GM06990 (cell line): ENCODE measurements around the gene ZGPAT.

Source experiments
- DNase-seq: peaks from one replicate; pipeline ENCODE4 v3.0.0-alpha.2; 2011; ENCODE audit not compliant: insufficient read length; ENCODE audit errors: extremely low read depth
- H3K27me3 ChIP-seq: replicated peaks from 2 replicates; pipeline ENCODE4 v1.6.0; 2011; ENCODE audit warnings: low read length; ENCODE audit not compliant: control insufficient read depth, insufficient read depth
- H3K36me3 ChIP-seq: 2 replicates; pipeline ENCODE4 v1.5.1; 2011; ENCODE audit warnings: low read length; ENCODE audit not compliant: control insufficient read depth, insufficient read depth
- H3K4me3 ChIP-seq: replicated peaks from 2 replicates; pipeline ENCODE4 v1.5.1; 2011; ENCODE audit warnings: low read depth, mild to moderate bottlenecking, control low read depth, low read length
- TF ChIP-seq, protein P1 (sequence below): IDR thresholded peaks from 2 replicates; pipeline ENCODE4 v1.5.1; 2011; ENCODE audit warnings: low read length, control low read depth, mild to moderate bottlenecking, inconsistent platforms; ENCODE audit not compliant: insufficient read depth, poor library complexity, severe bottlenecking

The ZGPAT gene

DNA sequence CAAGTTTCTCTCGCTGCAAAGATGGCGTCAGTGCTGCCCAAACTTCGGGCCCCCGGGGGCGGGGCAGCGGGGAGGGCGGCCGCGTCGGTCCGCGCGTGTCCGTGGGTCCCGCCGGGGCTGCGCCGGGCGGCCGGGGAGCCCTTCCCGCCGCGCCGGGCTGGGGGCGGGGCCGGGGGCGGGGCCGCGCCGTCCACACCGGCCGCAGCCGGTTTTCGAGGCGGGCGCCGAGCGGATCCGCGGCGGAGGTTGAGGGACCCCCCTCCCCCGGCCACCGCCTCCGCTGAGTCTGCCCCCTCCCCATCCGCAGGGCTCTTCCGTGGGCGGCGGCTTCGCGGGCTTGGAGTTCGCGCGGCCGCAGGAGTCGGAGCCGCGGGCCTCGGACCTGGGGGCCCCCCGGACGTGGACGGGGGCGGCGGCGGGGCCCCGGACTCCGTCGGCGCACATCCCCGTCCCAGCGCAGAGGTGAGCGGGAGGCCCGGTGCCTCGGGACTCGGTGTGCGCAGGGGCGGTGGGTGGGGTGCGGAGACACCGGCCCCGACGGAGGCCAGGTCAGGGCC lies 32.3 kb downstream of the ZGPAT start:
- peak; percentile 55 for DNase-seq
- peaks cover 10% of the 10 kb centered on the region for H3K36me3 ChIP-seq

DNA sequence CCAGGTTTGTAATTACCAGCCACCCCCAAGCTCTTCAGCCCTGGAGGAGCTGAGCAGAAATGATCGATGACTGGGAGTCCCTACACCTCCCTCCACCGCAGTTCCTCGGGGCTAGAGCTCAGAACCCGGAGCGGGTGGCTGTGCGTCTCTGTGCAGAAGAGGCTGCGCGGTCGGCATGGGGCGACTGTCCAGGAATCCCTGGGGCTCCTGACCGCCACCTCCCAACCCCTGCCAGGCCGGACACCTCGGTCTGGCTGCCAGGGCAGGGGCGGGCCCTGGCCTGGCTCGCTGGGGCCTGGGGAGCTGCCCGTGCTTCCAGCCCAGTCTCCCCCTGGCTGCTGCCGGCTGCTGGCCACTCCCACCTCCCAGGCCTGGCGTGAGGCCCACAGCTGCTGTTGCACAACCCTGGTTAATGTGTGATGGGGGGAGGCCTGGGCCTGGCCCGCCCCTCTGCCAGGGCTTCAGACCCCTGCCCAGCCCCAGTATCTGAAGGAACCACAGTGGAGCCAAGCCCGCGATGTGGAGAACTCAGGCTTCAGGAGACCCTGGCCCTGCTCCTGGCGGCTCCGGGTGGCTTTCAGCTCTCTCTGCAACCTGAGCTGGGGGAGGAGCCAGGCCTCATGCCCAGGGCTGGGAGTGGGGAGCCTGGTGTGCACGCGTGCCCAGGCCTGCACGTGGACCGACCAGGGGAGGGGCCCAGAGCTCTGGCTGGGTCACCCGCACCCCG lies 33.0 kb downstream of the ZGPAT start:
- Histone ChIP-seq H3K4me3 (peak overlapping the region; percentile 63), H3K36me3 (peaks cover 7% of the 10 kb centered on the region), H3K27me3 (no peaks in the 10 kb centered on the region)
- TF ChIP-seq, protein P1, sequence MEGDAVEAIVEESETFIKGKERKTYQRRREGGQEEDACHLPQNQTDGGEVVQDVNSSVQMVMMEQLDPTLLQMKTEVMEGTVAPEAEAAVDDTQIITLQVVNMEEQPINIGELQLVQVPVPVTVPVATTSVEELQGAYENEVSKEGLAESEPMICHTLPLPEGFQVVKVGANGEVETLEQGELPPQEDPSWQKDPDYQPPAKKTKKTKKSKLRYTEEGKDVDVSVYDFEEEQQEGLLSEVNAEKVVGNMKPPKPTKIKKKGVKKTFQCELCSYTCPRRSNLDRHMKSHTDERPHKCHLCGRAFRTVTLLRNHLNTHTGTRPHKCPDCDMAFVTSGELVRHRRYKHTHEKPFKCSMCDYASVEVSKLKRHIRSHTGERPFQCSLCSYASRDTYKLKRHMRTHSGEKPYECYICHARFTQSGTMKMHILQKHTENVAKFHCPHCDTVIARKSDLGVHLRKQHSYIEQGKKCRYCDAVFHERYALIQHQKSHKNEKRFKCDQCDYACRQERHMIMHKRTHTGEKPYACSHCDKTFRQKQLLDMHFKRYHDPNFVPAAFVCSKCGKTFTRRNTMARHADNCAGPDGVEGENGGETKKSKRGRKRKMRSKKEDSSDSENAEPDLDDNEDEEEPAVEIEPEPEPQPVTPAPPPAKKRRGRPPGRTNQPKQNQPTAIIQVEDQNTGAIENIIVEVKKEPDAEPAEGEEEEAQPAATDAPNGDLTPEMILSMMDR, result peak; percentile 8
- DNase-seq, result peak; percentile 63

More for the DNA sequence above, 32.3 kb downstream of the ZGPAT start:
- no peaks in the 10 kb centered on the region for H3K27me3 ChIP-seq
- H3K4me3 ChIP-seq, result peak overlapping the region; percentile 63
- TF ChIP-seq, protein P1, result no peak

DNA sequence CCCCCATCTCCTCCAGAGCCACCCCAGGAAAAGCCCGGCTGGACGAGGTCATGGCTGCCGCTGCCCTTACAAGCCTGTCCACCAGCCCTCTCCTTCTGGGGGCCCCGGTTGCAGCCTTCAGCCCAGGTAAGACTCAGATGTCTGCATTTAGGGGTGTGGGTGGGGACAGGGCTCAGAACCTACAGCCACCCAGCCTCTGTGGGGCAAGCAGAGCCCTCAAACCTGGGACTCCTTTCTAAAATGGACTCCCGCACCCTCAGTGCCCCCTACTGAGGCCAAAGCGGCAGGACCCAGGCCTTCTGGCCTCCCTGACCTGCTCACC lies 33.5 kb downstream of the ZGPAT start:
- DNase-seq, result no peak
- TF ChIP-seq, protein P1, result no peak
- Histone ChIP-seq H3K4me3 (no peak overlapping the region; the same call in 1 of the 2 replicates), H3K27me3 (no peaks in the 10 kb centered on the region), H3K36me3 (peaks cover 3% of the 10 kb centered on the region)

DNA sequence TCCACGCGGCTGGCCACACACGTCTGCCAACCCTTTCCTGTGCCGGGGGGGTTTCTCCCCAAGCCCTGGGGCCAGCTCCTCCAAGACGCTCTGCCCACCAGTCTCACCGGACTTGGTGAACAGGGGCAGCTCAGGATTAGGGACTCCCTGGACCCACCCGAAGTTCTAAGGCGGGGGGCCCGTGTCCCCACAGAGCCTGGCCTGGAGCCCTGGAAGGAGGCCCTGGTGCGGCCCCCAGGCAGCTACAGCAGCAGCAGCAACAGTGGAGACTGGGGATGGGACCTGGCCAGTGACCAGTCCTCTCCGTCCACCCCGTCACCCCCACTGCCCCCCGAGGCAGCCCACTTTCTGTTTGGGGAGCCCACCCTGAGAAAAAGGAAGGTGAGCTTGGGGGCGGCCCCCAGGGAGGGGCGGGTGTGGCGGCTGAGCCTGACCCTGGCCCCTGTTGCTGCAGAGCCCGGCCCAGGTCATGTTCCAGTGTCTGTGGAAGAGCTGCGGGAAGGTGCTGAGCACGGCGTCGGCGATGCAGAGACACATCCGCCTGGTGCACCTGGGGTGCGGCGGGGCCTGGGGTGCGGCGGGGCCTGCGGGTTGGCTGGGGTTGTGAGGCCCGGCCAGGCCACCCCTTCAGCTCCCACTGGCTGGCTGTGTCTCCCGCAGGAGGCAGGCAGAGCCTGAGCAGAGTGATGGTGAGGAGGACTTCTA lies 34.0 kb downstream of the ZGPAT start:
- TF ChIP-seq, protein P1, result no peak
- Histone ChIP-seq H3K27me3 (no peaks in the 10 kb centered on the region), H3K36me3 (peaks cover 3% of the 10 kb centered on the region), H3K4me3 (no peak overlapping the region)
- no peak for DNase-seq

DNA sequence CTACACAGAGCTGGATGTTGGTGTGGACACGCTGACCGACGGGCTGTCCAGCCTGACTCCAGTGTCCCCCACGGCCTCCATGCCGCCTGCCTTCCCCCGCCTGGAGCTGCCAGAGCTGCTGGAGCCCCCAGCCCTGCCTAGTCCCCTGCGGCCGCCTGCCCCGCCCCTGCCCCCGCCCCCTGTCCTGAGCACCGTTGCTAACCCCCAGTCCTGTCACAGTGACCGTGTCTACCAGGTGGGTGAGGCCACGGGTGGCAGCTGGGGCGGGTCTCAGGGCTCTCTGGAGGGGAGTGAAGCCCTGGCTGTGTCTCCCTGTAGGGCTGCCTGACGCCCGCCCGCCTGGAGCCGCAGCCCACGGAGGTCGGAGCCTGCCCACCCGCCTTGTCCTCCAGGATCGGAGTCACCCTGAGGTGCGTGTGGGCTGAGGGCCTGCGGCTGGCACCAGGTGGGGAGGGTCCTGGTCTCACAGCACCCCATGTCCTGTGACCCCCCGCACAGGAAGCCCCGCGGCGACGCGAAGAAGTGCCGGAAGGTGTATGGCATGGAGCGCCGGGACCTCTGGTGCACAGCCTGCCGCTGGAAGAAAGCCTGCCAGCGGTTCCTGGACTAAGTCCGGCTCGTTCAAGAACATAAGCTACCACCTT lies 34.7 kb downstream of the ZGPAT start:
- Histone ChIP-seq H3K27me3 (no peaks in the 10 kb centered on the region), H3K36me3 (peaks cover 3% of the 10 kb centered on the region), H3K4me3 (no peak overlapping the region)
- TF ChIP-seq, protein P1, result no peak
- DNase-seq, result no peak
